Activated CD8-positive, alpha-beta memory T cell treated with anti-CD3 and anti-CD28 coated beads, Interleukin-2, amount 50 U/mL, for 1 hour (primary cell): ENCODE results near the gene TMEM30B.
A peak's percentile ranks its signal among the peaks of the same experiment; 100 is the strongest.
"Not testable (repeated sequence)": the region's sequence is repeated elsewhere in the genome, so short reads cannot be mapped to it uniquely, and the experiment has no call there.

ENCODE experiments used
- DNase-seq: peaks from one replicate; pipeline ENCODE4 v3.0.0-alpha.2; 2020; ENCODE audit errors: extremely low read depth

TMEM30B gene

GRCh38 chr14:61266891-61267740, 14.0 kb downstream of the TMEM30B start:
- no peak for DNase-seq

GRCh38 chr14:61266436-61266835, 14.7 kb downstream of the TMEM30B start:
- no peak for DNase-seq

- DNase-seq: no peak
Observed at GRCh38 chr14:61264651-61265050, 16.5 kb downstream of the TMEM30B start.

- no peak for DNase-seq
Observed at GRCh38 chr14:61264010-61264571, 17.0 kb downstream of the TMEM30B start.

GRCh38 chr14:61262082-61262481, 19.1 kb downstream of the TMEM30B start:
- DNase-seq: no peak

GRCh38 chr14:61260939-61261776, 20.0 kb downstream of the TMEM30B start:
- DNase-seq: no peak

GRCh38 chr14:61258985-61259384, 22.2 kb downstream of the TMEM30B start:
- no peak for DNase-seq

GRCh38 chr14:61257469-61258057, 23.6 kb downstream of the TMEM30B start:
- DNase-seq: no peak

GRCh38 chr14:61256826-61257468, 24.2 kb downstream of the TMEM30B start:
- no peak for DNase-seq

GRCh38 chr14:61255968-61256367, 25.2 kb downstream of the TMEM30B start:
- no peak for DNase-seq

GRCh38 chr14:61254808-61255526, 26.2 kb downstream of the TMEM30B start:
- DNase-seq: no peak

GRCh38 chr14:61253064-61253738, 27.9 kb downstream of the TMEM30B start:
- no peak for DNase-seq

GRCh38 chr14:61252369-61253063, 28.6 kb downstream of the TMEM30B start:
- DNase-seq: peak; percentile 9

- no peak for DNase-seq
Observed at GRCh38 chr14:61250063-61250462, 31.1 kb downstream of the TMEM30B start.

- DNase-seq: no peak
Observed at GRCh38 chr14:61247935-61248334, 33.2 kb downstream of the TMEM30B start.

- DNase-seq: no peak
Observed at GRCh38 chr14:61246721-61247120, 34.4 kb downstream of the TMEM30B start.

- no peak for DNase-seq
Observed at GRCh38 chr14:61244009-61244408, 37.1 kb downstream of the TMEM30B start.

GRCh38 chr14:61240206-61240605, 40.9 kb downstream of the TMEM30B start:
- DNase-seq: no peak

- DNase-seq: not testable (repeated sequence)
Observed at GRCh38 chr14:61239285-61239684, 41.9 kb downstream of the TMEM30B start.
